Loucy (cell line): Measurements from ENCODE around the gene NLGN1.

Experiments
- CTCF ChIP-seq: fragments of 200-600 bp; sonication (generic); conservative IDR thresholded peaks from 2 replicates; pipeline ENCODE4 v1.5.1; 2014; ENCODE audit warnings: mild to moderate bottlenecking, antibody characterized with exemption, low read length
- EZH2phosphoT487 ChIP-seq: fragments of 200-600 bp; IDR thresholded peaks from 2 replicates; pipeline ENCODE4 v1.6.1; 2018; ENCODE audit warnings: antibody characterized with exemption, mild to moderate bottlenecking, moderate library complexity, borderline replicate concordance

GRCh38 chr3:173863551-173863950 lies 466.0 kb downstream of the NLGN1 start:
- TF ChIP-seq CTCF (no peak), EZH2phosphoT487 (no peak)
